SK-N-SH (cell line): ENCODE data around the gene ARAP3. TPM values are rescaled to one million over a fixed set of nuclear protein-coding genes. Genes with fewer than 3 reads are reported as not detected.
A peak's percentile ranks its signal among the peaks of the same experiment; 100 is the strongest.

Experiments
- CTCF ChIA-PET: fragments of 300-600, 350-600 bp; formaldehyde crosslinking; extraction: SDS; loops from one replicate; lab custom pipeline; 2021; lab: Yijun Ruan, JAX
- POLR2A ChIA-PET: fragments of 350-600 bp; sonication (Branson Sonifier 250); formaldehyde crosslinking; extraction: SDS; loops from one replicate; lab custom pipeline; 2020; ENCODE audit warnings: antibody characterized with exemption, inconsistent platforms; lab: Yijun Ruan, JAX
- DNase-seq: peaks from one replicate; pipeline ENCODE4 v3.0.0; 2012
- H2AFZ ChIP-seq: fragments of 200-600 bp; sonication (generic); 2 replicates; pipeline ENCODE4 v1.8.1; 2016; ENCODE audit warnings: antibody characterized with exemption, mild to moderate bottlenecking, low read depth
- H3F3A ChIP-seq: fragments of 200-600 bp; sonication (generic); replicated peaks from 2 replicates; pipeline ENCODE3; 2016; ENCODE audit warnings: antibody characterized with exemption, mild to moderate bottlenecking; ENCODE audit not compliant: insufficient read depth
- H3K27ac ChIP-seq, 2 experiments: fragments of 200-500 bp in 1 of 2; fragments of 200-600 bp in 1 of 2; sonication (Bioruptor generic) in 1 of 2; sonication (generic), shearing (Covaris generic) in 1 of 2; 2 replicates each; pipeline versions ENCODE4 v1.5.1 to v1.6.1; 2014 to 2016; ENCODE audit warnings: low read depth in 2 of 2, inconsistent platforms in 1 of 2, low read length in 1 of 2, mild to moderate bottlenecking in 1 of 2, mixed read lengths in 1 of 2
- H3K27me3 ChIP-seq: fragments of 200-600 bp; sonication (generic), shearing (Covaris generic); 2 replicates; pipeline ENCODE4 v1.6.1; 2016; ENCODE audit warnings: mixed run types; ENCODE audit not compliant: insufficient read depth
- H3K36me3 ChIP-seq, 2 experiments: fragments of 200-500 bp in 1 of 2; fragments of 200-600 bp in 1 of 2; sonication (Bioruptor generic) in 1 of 2; sonication (generic) in 1 of 2; replicated peaks in 1 of 2; 2 replicates each; pipeline versions ENCODE3 to v1.5.1; 2014 to 2016; ENCODE audit warnings: low read length in 1 of 2, mild to moderate bottlenecking in 1 of 2; ENCODE audit not compliant: insufficient read depth in 2 of 2, control insufficient read depth in 1 of 2
- H3K4me1 ChIP-seq, 2 experiments: fragments of 200-500 bp in 1 of 2; fragments of 200-600 bp in 1 of 2; sonication (Bioruptor generic) in 1 of 2; sonication (generic), shearing (Covaris generic) in 1 of 2; 2 replicates each; pipeline versions ENCODE4 v1.5.1 to v1.6.1; 2014 to 2016; ENCODE audit warnings: low read depth in 1 of 2, low read length in 1 of 2, mixed run types in 1 of 2; ENCODE audit not compliant: insufficient read depth in 2 of 2, control insufficient read depth in 1 of 2
- H3K4me2 ChIP-seq: fragments of 200-600 bp; sonication (generic), shearing (Covaris generic); 2 replicates; pipeline ENCODE4 v1.6.1; 2017; ENCODE audit warnings: mixed run types
- H3K4me3 ChIP-seq, 2 experiments: fragments of 200-500 bp in 1 of 2; fragments of 200-600 bp in 1 of 2; sonication (Bioruptor generic) in 1 of 2; sonication (generic), shearing (Covaris generic) in 1 of 2; 2 replicates each; pipeline versions ENCODE4 v1.5.1 to v1.8.1; 2014 to 2016; ENCODE audit warnings: low read depth in 2 of 2, inconsistent platforms in 1 of 2, low read length in 1 of 2, mild to moderate bottlenecking in 1 of 2, mixed read lengths in 1 of 2, moderate library complexity in 1 of 2
- H3K79me2 ChIP-seq: fragments of 200-600 bp; sonication (generic); 2 replicates; pipeline ENCODE4 v1.8.1; 2017; ENCODE audit warnings: mild to moderate bottlenecking; ENCODE audit not compliant: insufficient read depth
- H3K9ac ChIP-seq: fragments of 200-600 bp; sonication (generic); 2 replicates; pipeline ENCODE4 v1.6.1; 2017; ENCODE audit warnings: mixed run types
- H3K9me2 ChIP-seq: fragments of 200-600 bp; sonication (generic); 2 replicates; pipeline ENCODE4 v1.6.1; 2017; ENCODE audit warnings: mixed run types
- H3K9me3 ChIP-seq: fragments of 200-600 bp; sonication (generic); 2 replicates; pipeline ENCODE4 v1.6.1; 2017; ENCODE audit warnings: mixed run types, mild to moderate bottlenecking, moderate library complexity
- H4K20me1 ChIP-seq: fragments of 200-600 bp; sonication (generic); 2 replicates; pipeline ENCODE4 v1.6.1; 2017; ENCODE audit warnings: mild to moderate bottlenecking, mixed run types; ENCODE audit not compliant: insufficient read depth
- CHD2 ChIP-seq: fragments of 150-350 bp; IDR thresholded peaks from 2 replicates; pipeline ENCODE4 v1.6.1; 2018; ENCODE audit warnings: low read length; ENCODE audit not compliant: partially characterized antibody
- CTCF ChIP-seq: fragments of 200-600 bp; sonication (generic); IDR thresholded peaks from 2 replicates; pipeline ENCODE4 v1.6.1; 2017; ENCODE audit warnings: antibody characterized with exemption, mild to moderate bottlenecking, moderate library complexity
- ELF1 ChIP-seq: IDR thresholded peaks from 2 replicates; pipeline ENCODE4 v1.4.0; 2012
- EP300 ChIP-seq, 2 experiments: IDR thresholded peaks; 2 replicates each; pipeline versions ENCODE4 v1.4.0 to v1.6.1; 2012; ENCODE audit warnings: borderline replicate concordance in 1 of 2, low read depth in 1 of 2, low read length in 1 of 2
- FOSL2 ChIP-seq: IDR thresholded peaks from 2 replicates; pipeline ENCODE4 v1.4.0; 2012; ENCODE audit warnings: low read depth, mild to moderate bottlenecking, moderate library complexity, borderline replicate concordance
- FOXM1 ChIP-seq: IDR thresholded peaks from 2 replicates; pipeline ENCODE4 v1.4.0; 2012; ENCODE audit warnings: low read depth, mild to moderate bottlenecking
- GABPA ChIP-seq: IDR thresholded peaks from 2 replicates; pipeline ENCODE4 v1.4.0; 2012; ENCODE audit warnings: low read depth, mild to moderate bottlenecking
- POLR2AphosphoS5 ChIP-seq: IDR thresholded peaks from 2 replicates; pipeline ENCODE4 v1.6.1; 2012; ENCODE audit warnings: low read depth, low read length
- RAD21 ChIP-seq: IDR thresholded peaks from 2 replicates; pipeline ENCODE4 v1.6.1; 2012; ENCODE audit warnings: mild to moderate bottlenecking, low read length
- RCOR1 ChIP-seq: fragments of 150-350 bp; IDR thresholded peaks from 2 replicates; pipeline ENCODE4 v1.6.1; 2017; ENCODE audit warnings: antibody characterized with exemption, low read length
- REST ChIP-seq: IDR thresholded peaks from 2 replicates; pipeline ENCODE4 v1.6.1; 2012; ENCODE audit warnings: mild to moderate bottlenecking, low read depth, low read length, moderate library complexity
- RFX5 ChIP-seq: IDR thresholded peaks from 2 replicates; pipeline ENCODE4 v1.6.1; 2012; ENCODE audit warnings: mild to moderate bottlenecking, improper control_type of control experiment, low read length
- RXRA ChIP-seq: IDR thresholded peaks from 2 replicates; pipeline ENCODE4 v1.4.0; 2012; ENCODE audit warnings: low read depth, mild to moderate bottlenecking, borderline replicate concordance
- SIN3A ChIP-seq: IDR thresholded peaks from 2 replicates; pipeline ENCODE4 v1.6.1; 2012; ENCODE audit warnings: low read depth, mild to moderate bottlenecking, low read length, moderate library complexity, borderline replicate concordance
- SMC3 ChIP-seq: IDR thresholded peaks from 2 replicates; pipeline ENCODE4 v1.6.1; 2012; ENCODE audit warnings: low read depth, low read length, improper control_type of control experiment
- TEAD4 ChIP-seq: IDR thresholded peaks from 2 replicates; pipeline ENCODE4 v1.4.0; 2012; ENCODE audit warnings: mild to moderate bottlenecking, borderline replicate concordance; ENCODE audit not compliant: insufficient read depth
- WGBS: methylation state at CpG from one replicate; pipeline ENCODE4 v1.1.6; 2017; ENCODE audit warnings: low lambda C conversion rate; 5-methylcytosine and 5-hydroxymethylcytosine counted together
- polyA plus RNA-seq, 3 experiments: library from polyadenylated mRNA; depleted of rRNA; stranded (reverse); fragments of >200 nt; gene quantifications; 2 replicates each; pipeline ENCODE4 v1.2.3, GENCODE V29; 2012

ARAP3 gene
- polyA plus RNA-seq, 1 of the 3 experiments (the other 2 are of a cell fraction), result 6.5 TPM

- H3K9me3 ChIP-seq, result no peaks in the 10 kb centered on the region
- TF ChIP-seq SMC3 (no peak), CHD2 (no peak), RCOR1 (no peak), EP300 (IDR thresholded peaks at IDR 0.05; ENCODE audit: borderline replicate concordance in 1 of 2, low read depth in 1 of 2, low read length in 1 of 2) (no peak), CTCF (no peak), FOXM1 (no peak), POLR2AphosphoS5 (no peak), REST (no peak), TEAD4 (no peak), RXRA (no peak), SIN3A (no peak), RFX5 (no peak), ELF1 (no peak), GABPA (no peak), FOSL2 (no peak), RAD21 (no peak)
- peaks cover 0 to 15% of the 10 kb centered on the region in 2 experiments; a peak in 1 of 4 replicates for H3K4me1 ChIP-seq
- peak overlapping the region; percentile 93 for H3K4me2 ChIP-seq
- H3K27me3 ChIP-seq, result no peaks in the 10 kb centered on the region
- H3K27ac ChIP-seq, result peak overlapping the region in 1 of 2 experiments; percentile 45; a peak in 1 of 4 replicates
- CTCF ChIA-PET, result interaction anchor here (1.0 to 4.4 kb wide), 9 partner anchors 14 to 317 kb away, joined by 3 to 36 read pairs (median 5); partner anchors contain the start of genes DIAPH1, HDAC3, RELL2 and RNF14
- H2AFZ ChIP-seq, result peak overlapping the region; percentile 96; the same call in 1 of the 2 replicates
- peaks cover 14% of the 10 kb centered on the region for H3K79me2 ChIP-seq
- WGBS, result 67% methylated on average over 9 of the region's 9 CpGs
- POLR2A ChIA-PET, result interaction anchor here (1.5 to 1.9 kb wide), 2 partner anchors 9 to 15 kb away, joined by 4 to 10 read pairs; partner anchors contain the start of genes HDAC3 and RELL2
- H3K4me3 ChIP-seq, result peak overlapping the region; percentile 74 to 83
- DNase-seq, result peak; percentile 50
- peak overlapping the region; percentile 76 for H3K9ac ChIP-seq
- peaks cover 6% of the 10 kb centered on the region for H3F3A ChIP-seq
- H3K36me3 ChIP-seq, result peaks cover 0 to 37% of the 10 kb centered on the region in 2 experiments
- no peaks in the 10 kb centered on the region for H4K20me1 ChIP-seq
- no peaks in the 10 kb centered on the region for H3K9me2 ChIP-seq
These were observed 30.3 kb downstream of the ARAP3 start for GRCh38 chr5:141651728-141652105.
